D341Med (cell line): Measurements from ENCODE around the gene CD180.

Source experiments
- DNase-seq: peaks from one replicate; pipeline ENCODE4 v3.0.0; 2012; ENCODE audit warnings: low spot score

The CD180 gene

GRCh38 chr5:67196537-67197059 lies at the start of gene CD180:
Gene CD180 (minus strand): TSS chr5:67196799. CDS start chr5:67196641, 158 bp downstream.
- DNase-seq, result no peak

GRCh38 chr5:67246108-67246507 lies 49.5 kb upstream of the CD180 start:
- no peak for DNase-seq

- DNase-seq, result no peak
These were observed 48.8 kb upstream of the CD180 start for GRCh38 chr5:67245259-67245846.

- DNase-seq, result no peak
These were observed 47.8 kb upstream of the CD180 start for GRCh38 chr5:67244345-67244793.

GRCh38 chr5:67243944-67244343 lies 47.3 kb upstream of the CD180 start:
- no peak for DNase-seq

GRCh38 chr5:67243349-67243748 lies 46.8 kb upstream of the CD180 start:
- no peak for DNase-seq

- DNase-seq, result no peak
These were observed 44.7 kb upstream of the CD180 start for GRCh38 chr5:67241326-67241725.

GRCh38 chr5:67240846-67241245 lies 44.2 kb upstream of the CD180 start:
- no peak for DNase-seq

- DNase-seq, result no peak
These were observed 43.5 kb upstream of the CD180 start for GRCh38 chr5:67240065-67240464.

- DNase-seq, result no peak
These were observed 41.6 kb upstream of the CD180 start for GRCh38 chr5:67238191-67238590.

GRCh38 chr5:67235399-67236110 lies 39.0 kb upstream of the CD180 start:
- no peak for DNase-seq

GRCh38 chr5:67234671-67235176 lies 38.1 kb upstream of the CD180 start:
- no peak for DNase-seq

- DNase-seq, result no peak
These were observed 36.5 kb upstream of the CD180 start for GRCh38 chr5:67233075-67233474.

GRCh38 chr5:67223211-67223610 lies 26.6 kb upstream of the CD180 start:
- no peak for DNase-seq

- no peak for DNase-seq
These were observed 25.8 kb upstream of the CD180 start for GRCh38 chr5:67222243-67223025.

GRCh38 chr5:67221487-67222242 lies 25.1 kb upstream of the CD180 start:
- no peak for DNase-seq

GRCh38 chr5:67216564-67216963 lies 20.0 kb upstream of the CD180 start:
- no peak for DNase-seq

- no peak for DNase-seq
These were observed 19.2 kb upstream of the CD180 start for GRCh38 chr5:67215519-67216471.

- DNase-seq, result no peak
These were observed 18.3 kb upstream of the CD180 start for GRCh38 chr5:67214707-67215447.

- DNase-seq, result no peak
These were observed 17.4 kb upstream of the CD180 start for GRCh38 chr5:67214036-67214435.
